ENCODE data around the gene KRTAP9-6. TPM values are rescaled to one million over a fixed set of nuclear protein-coding genes. Genes with fewer than 3 reads are reported as not detected.
"Not testable (repeated sequence)": the region's sequence is repeated elsewhere in the genome, so short reads cannot be mapped to it uniquely, and the experiment has no call there.

KRTAP9-6 gene
- total RNA-seq, 1 experiment from 2014 or later, result not detected

GRCh38 chr17:41223821-41224220 is 41.4 kb upstream of the KRTAP9-6 start:
- CTCF ChIA-PET, result no interaction called here
- intact Hi-C loops (cut with micrococcal nuclease; ENCODE audit: unreplicated experiment) (no loop called here), in situ Hi-C loops (cut with HindIII; ENCODE audit: low pct_unique_long_range_greater_than_20kb, low sequenced_read_pairs) (no loop called here)
- H3K4me3 ChIP-seq (ENCODE audit: low read depth in 2 of 2, low read length in 2 of 2), result no peak overlapping the region
- POLR2A ChIA-PET, result no interaction called here
- no peaks in the 10 kb centered on the region for H3K9me3 ChIP-seq (ENCODE audit: control insufficient read depth, insufficient read depth, low read depth, low read length)
- ATAC-seq, result no peak
- no peak for TF ChIP-seq TCF7L2 (IDR thresholded peaks at IDR 0.05; ENCODE audit: low read depth, low read length)
- TF ChIP-seq, protein P1, sequence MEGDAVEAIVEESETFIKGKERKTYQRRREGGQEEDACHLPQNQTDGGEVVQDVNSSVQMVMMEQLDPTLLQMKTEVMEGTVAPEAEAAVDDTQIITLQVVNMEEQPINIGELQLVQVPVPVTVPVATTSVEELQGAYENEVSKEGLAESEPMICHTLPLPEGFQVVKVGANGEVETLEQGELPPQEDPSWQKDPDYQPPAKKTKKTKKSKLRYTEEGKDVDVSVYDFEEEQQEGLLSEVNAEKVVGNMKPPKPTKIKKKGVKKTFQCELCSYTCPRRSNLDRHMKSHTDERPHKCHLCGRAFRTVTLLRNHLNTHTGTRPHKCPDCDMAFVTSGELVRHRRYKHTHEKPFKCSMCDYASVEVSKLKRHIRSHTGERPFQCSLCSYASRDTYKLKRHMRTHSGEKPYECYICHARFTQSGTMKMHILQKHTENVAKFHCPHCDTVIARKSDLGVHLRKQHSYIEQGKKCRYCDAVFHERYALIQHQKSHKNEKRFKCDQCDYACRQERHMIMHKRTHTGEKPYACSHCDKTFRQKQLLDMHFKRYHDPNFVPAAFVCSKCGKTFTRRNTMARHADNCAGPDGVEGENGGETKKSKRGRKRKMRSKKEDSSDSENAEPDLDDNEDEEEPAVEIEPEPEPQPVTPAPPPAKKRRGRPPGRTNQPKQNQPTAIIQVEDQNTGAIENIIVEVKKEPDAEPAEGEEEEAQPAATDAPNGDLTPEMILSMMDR (IDR thresholded peaks at IDR 0.05), result no peak
- no peak for TF ChIP-seq SIN3A (IDR thresholded peaks at IDR 0.05; ENCODE audit: borderline replicate concordance, insufficient read depth, low read depth, low read length)
- TF ChIP-seq, protein P2, sequence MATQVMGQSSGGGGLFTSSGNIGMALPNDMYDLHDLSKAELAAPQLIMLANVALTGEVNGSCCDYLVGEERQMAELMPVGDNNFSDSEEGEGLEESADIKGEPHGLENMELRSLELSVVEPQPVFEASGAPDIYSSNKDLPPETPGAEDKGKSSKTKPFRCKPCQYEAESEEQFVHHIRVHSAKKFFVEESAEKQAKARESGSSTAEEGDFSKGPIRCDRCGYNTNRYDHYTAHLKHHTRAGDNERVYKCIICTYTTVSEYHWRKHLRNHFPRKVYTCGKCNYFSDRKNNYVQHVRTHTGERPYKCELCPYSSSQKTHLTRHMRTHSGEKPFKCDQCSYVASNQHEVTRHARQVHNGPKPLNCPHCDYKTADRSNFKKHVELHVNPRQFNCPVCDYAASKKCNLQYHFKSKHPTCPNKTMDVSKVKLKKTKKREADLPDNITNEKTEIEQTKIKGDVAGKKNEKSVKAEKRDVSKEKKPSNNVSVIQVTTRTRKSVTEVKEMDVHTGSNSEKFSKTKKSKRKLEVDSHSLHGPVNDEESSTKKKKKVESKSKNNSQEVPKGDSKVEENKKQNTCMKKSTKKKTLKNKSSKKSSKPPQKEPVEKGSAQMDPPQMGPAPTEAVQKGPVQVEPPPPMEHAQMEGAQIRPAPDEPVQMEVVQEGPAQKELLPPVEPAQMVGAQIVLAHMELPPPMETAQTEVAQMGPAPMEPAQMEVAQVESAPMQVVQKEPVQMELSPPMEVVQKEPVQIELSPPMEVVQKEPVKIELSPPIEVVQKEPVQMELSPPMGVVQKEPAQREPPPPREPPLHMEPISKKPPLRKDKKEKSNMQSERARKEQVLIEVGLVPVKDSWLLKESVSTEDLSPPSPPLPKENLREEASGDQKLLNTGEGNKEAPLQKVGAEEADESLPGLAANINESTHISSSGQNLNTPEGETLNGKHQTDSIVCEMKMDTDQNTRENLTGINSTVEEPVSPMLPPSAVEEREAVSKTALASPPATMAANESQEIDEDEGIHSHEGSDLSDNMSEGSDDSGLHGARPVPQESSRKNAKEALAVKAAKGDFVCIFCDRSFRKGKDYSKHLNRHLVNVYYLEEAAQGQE (IDR thresholded peaks at IDR 0.05; ENCODE audit: insufficient read depth in 1 of 2, low read depth in 2 of 2, low read length in 1 of 2), result no peak
- TF ChIP-seq POLR2AphosphoS5 (IDR thresholded peaks at IDR 0.05; ENCODE audit: low read depth, low read length), result no peak
- no peaks in the 10 kb centered on the region for H3K36me3 ChIP-seq (ENCODE audit: control insufficient read depth, insufficient read depth, low read length)
- H3K27me3 ChIP-seq (ENCODE audit: control insufficient read depth, insufficient read depth, low read length), result peaks cover 13% of the 10 kb centered on the region; the same call in 1 of the 2 replicates
- BruUV-seq (replicated peaks), result no TSS peak
- no peaks in the 10 kb centered on the region for H3K4me1 ChIP-seq (ENCODE audit: control insufficient read depth, insufficient read depth, low read length)
- no peak for DNase-seq (ENCODE audit: low read depth, low spot score)
- H3K27ac ChIP-seq (ENCODE audit: low read length), result no peak overlapping the region

DNA sequence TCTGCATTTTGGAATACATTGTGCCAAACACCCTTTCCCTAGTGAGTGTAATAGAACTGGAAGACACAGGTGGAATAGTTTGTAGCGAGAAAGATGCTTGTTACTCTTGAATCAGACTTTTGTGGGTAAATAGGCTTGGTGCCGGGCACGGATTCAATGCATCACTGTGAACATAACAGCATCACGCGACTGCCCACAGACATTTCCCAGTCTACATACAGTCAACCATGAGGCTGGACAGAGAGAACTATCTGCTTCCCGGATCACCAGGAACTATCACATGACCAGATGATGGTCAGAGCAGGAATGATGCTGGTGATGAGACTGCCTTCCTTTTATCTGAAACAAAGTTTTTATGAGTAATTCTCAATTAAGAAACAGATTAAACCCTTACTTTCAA is 39.1 kb upstream of the KRTAP9-6 start:
- no peak for DNase-seq (ENCODE audit: low read depth, low spot score)
- no peaks in the 10 kb centered on the region for H3K9me3 ChIP-seq (ENCODE audit: control insufficient read depth, insufficient read depth, low read depth, low read length)
- BruUV-seq (replicated peaks), result no TSS peak
- H3K4me1 ChIP-seq (ENCODE audit: control insufficient read depth, insufficient read depth, low read length), result no peaks in the 10 kb centered on the region
- ChIA-PET POLR2A (no interaction called here), CTCF (no interaction called here)
- ATAC-seq, result no peak
- no peak overlapping the region for H3K4me3 ChIP-seq (ENCODE audit: low read depth in 2 of 2, low read length in 2 of 2)
- TF ChIP-seq TCF7L2 (IDR thresholded peaks at IDR 0.05; ENCODE audit: low read depth, low read length) (no peak), POLR2AphosphoS5 (IDR thresholded peaks at IDR 0.05; ENCODE audit: low read depth, low read length) (no peak), SIN3A (IDR thresholded peaks at IDR 0.05; ENCODE audit: borderline replicate concordance, insufficient read depth, low read depth, low read length) (no peak)
- TF ChIP-seq, protein P1 (IDR thresholded peaks at IDR 0.05), result no peak
- H3K36me3 ChIP-seq (ENCODE audit: control insufficient read depth, insufficient read depth, low read length), result no peaks in the 10 kb centered on the region
- H3K27me3 ChIP-seq (ENCODE audit: control insufficient read depth, insufficient read depth, low read length), result peaks cover 23% of the 10 kb centered on the region
- intact Hi-C loops (cut with micrococcal nuclease; ENCODE audit: unreplicated experiment), result no loop called here
- in situ Hi-C loops (cut with HindIII; ENCODE audit: low pct_unique_long_range_greater_than_20kb, low sequenced_read_pairs), result no loop called here
- H3K27ac ChIP-seq (ENCODE audit: low read length), result no peak overlapping the region

DNA sequence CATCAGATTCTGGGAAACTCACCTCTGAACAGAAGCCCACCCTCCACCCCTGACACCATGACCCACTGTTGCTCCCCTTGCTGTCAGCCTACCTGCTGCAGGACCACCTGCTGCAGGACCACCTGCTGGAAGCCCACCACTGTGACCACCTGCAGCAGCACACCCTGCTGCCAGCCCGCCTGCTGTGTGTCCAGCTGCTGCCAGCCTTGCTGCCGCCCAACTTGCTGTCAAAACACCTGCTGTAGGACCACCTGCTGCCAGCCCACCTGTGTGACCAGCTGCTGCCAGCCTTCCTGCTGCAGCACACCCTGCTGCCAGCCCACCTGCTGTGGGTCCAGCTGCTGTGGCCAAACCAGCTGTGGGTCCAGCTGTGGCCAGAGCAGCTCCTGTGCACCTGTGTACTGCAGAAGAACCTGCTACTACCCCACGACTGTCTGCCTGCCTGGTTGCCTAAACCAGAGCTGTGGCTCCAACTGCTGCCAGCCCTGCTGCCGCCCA is 38.5 kb upstream of the KRTAP9-6 start, which contains the start of gene KRTAP9-2:
Gene KRTAP9-2 (plus strand): TSS at position 51 of the 498 bp plus-strand sequence. CDS start 7 bp downstream, at position 58.
- POLR2A ChIA-PET; H3K9me3 ChIP-seq (ENCODE audit: control insufficient read depth, insufficient read depth, low read depth, low read length); H3K36me3 ChIP-seq (ENCODE audit: control insufficient read depth, insufficient read depth, low read length); BruUV-seq (replicated peaks); intact Hi-C loops (cut with micrococcal nuclease; ENCODE audit: unreplicated experiment); ATAC-seq; CTCF ChIA-PET; H3K4me1 ChIP-seq (ENCODE audit: control insufficient read depth, insufficient read depth, low read length); in situ Hi-C loops (cut with HindIII; ENCODE audit: low pct_unique_long_range_greater_than_20kb, low sequenced_read_pairs); H3K4me3 ChIP-seq (ENCODE audit: low read depth in 2 of 2, low read length in 2 of 2); H3K27ac ChIP-seq (ENCODE audit: low read length); DNase-seq (ENCODE audit: low read depth, low spot score): not testable (repeated sequence)
- peaks cover 27% of the 10 kb centered on the region for H3K27me3 ChIP-seq (ENCODE audit: control insufficient read depth, insufficient read depth, low read length)

Measured in Panc1 (cell line).